ENCODE results near the gene RAB1B.
A peak's percentile ranks its signal among the peaks of the same experiment; 100 is the strongest.
"Not testable (repeated sequence)": the region's sequence is repeated elsewhere in the genome, so short reads cannot be mapped to it uniquely, and the experiment has no call there.

RAB1B gene

DNA sequence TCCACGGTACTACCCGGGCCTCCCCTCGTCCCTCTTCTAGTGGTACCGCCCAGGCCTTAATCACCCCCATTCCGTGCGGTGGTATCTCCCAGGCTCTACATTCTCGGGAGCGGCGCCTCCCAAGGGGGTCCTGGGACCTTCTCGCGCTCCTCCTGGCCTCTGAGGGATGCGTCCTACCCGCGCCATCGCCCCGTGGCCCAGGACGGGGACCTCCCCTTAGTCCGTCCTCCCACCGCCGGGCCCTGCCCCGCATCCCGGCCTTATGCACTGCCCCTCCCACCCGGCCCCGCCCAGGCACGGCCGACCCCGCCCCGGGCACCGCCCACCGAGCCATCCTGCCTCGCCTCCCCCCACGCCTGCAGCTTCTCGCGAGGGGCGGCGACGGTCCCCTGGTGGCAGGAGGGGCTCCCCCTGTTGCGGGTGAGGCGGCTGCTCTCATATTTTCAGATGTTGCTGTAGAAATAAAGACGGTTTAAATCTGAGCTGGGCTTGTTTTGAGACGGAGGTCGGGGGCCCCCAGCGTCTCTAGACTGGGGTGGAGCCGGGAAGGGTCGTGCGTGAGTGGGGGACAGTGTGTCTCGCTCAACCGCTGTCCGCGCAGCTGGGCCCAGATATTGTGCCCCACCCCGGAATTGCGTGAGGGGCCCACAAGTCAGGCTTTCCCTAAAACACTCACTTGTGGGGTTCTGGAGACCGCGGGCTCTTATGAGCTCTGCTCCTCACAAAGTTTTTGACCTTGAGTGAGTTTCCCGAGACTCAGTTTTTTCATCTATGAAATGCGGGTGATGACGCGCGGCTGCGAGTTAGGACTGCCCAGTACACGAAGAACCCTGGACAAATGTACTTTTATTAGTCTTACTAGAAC lies 828 bp upstream of the RAB1B start:
- peak; percentile 100 for DNase-seq (ENCODE audit: low spot score)

DNA sequence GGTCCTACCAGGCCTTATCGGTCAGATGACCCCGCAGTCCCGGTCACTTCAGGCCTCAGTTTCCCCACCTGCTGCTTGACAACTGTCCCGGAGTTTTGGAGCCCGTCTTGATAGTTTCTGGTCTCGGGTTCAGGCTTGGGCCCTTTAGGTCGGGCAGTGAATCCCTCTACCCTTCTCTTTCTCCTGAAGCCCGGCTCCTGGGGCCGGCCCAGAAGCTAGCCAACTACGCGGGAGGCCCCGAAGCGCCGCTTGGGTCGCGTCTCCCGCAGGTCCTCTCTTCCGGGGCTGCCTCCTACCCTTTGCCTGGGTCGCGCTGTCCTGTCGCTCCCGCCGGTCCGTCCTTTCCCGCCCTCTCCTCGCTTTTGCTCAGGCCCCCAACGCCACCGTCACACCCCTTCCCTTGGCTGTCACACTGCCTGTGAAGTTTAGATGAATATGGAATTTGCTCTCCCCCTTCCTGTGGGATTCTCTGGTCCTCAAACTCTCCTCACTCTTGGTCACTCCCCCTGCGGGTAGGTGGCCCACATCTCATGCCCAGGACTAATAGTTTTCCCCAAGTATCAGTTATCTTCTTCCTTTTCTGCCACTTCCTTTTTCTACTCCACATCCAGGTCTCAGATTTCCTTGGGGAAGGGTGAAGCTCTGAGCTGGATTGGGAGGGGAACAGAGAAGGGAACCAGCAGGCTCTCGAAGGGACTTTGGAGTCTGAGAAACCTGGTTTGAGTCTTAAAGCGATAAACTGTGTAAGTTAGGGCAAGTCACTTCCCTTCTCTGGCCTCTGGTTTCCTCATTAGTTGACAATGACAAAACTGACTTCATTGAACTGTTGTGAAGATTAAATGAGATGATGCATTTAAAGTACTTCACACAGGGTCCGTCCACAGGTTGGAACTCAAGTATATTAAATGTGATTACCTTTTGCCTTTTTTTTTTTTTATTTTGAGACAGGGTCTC lies 790 bp downstream of the RAB1B start:
- peak; percentile 99 for DNase-seq (ENCODE audit: low spot score)

DNA sequence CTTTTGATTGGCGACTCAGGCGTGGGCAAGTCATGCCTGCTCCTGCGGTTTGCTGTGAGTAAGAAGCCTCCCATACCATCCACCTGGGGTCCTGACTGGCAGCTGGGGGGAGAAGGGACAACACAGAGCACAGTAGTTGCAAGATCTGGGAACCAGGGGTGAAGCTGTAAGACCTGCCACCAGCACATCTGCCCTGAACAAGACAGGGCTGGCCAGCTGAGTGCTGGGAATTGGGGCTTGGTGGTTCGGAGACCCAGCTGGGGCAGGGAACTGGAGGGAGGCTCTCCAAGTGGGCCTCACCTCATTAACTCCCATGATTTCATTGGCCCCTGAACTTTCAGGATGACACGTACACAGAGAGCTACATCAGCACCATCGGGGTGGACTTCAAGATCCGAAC lies 3.4 kb downstream of the RAB1B start:
- no peak for DNase-seq (ENCODE audit: low spot score)

DNA sequence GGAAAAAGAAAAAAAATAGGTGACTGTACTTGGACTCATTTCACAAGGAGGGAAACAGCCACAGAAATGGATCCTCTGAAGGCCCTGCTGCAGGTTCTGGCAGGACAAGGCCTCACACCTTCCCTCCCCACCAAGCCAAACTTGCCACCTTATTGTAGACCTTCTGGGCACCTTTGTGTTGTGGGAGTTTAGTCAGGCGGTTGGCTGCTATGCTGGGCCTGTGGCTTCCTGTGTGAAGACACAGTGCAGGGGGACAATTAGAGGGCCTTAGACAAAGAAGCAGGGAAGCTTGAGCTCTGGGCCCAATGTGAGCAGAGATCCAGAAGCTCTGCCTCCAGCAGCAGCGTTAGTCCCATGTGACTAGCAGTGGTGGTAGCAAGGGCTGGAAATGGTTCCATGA lies 4.2 kb downstream of the RAB1B start:
- DNase-seq (ENCODE audit: low spot score), result no peak

DNA sequence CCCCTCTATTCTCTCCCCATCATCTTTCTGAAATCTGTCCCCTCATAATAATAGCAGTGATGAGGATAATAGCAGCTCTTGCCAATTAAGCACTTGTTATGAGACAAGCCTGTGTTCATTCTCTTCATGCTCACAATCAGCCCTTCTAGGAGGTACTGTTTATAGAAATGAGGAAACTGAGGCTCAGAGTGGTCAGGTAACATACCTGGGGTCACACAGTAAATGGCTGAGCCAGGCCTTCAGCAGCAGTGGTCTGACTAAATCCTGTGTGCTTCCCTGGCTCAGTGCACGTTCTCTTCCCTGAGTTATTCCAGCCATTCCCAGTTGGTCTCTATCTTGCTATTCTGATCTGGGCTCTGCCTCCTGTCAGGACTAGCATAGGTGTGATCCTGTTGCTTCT lies 5.8 kb downstream of the RAB1B start:
- DNase-seq (ENCODE audit: low spot score), result no peak

DNA sequence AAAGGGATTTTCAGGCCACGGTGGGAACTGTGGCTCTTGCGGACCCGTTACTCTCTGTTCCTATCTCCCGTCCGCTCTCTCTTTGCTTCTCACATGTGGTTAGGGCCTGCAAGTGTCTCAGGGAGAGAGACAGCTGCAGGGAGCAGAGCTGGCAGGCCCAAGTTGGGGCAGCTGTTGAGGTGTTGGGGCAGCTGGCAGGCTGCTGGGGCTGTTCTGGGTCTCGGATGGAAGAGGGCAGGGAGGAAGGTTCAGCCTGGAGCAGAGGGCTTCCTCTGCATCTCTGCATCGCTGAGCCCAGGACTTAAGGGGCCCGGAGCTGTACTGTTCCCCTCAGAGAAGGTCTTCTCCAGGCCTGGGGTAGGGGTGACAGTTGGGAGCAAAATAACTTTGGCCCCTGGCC lies 7.0 kb downstream of the RAB1B start:
- DNase-seq (ENCODE audit: low spot score), result no peak

DNA sequence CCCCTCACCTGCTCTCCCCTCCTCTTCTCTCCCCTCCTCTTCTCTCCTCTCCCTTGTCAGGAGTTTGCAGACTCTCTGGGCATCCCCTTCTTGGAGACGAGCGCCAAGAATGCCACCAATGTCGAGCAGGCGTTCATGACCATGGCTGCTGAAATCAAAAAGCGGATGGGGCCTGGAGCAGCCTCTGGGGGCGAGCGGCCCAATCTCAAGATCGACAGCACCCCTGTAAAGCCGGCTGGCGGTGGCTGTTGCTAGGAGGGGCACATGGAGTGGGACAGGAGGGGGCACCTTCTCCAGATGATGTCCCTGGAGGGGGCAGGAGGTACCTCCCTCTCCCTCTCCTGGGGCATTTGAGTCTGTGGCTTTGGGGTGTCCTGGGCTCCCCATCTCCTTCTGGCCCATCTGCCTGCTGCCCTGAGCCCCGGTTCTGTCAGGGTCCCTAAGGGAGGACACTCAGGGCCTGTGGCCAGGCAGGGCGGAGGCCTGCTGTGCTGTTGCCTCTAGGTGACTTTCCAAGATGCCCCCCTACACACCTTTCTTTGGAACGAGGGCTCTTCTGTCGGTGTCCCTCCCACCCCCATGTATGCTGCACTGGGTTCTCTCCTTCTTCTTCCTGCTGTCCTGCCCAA lies 7.7 kb downstream of the RAB1B start:
- no peak for DNase-seq (ENCODE audit: low spot score)

DNA sequence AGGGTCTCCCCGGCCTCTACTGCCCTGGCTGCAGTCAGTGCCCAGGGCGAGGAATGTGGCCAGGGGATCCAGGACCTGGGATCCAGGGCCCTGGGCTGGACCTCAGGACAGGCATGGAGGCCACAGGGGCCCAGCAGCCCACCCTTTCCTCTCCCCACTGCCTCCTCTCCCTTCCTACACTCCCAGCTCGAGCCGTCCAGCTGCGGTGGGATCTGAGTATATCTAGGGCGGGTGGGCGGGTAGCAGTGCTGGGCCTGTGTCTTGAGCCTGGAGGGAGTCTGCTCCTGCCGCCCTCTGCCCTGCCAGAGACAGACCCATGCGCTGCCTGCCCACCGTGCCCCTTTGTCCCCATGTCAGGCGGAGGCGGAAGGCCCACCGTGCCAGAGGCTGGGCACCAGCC lies 8.2 kb downstream of the RAB1B start:
- DNase-seq (ENCODE audit: low spot score), result not testable (repeated sequence)

DNA sequence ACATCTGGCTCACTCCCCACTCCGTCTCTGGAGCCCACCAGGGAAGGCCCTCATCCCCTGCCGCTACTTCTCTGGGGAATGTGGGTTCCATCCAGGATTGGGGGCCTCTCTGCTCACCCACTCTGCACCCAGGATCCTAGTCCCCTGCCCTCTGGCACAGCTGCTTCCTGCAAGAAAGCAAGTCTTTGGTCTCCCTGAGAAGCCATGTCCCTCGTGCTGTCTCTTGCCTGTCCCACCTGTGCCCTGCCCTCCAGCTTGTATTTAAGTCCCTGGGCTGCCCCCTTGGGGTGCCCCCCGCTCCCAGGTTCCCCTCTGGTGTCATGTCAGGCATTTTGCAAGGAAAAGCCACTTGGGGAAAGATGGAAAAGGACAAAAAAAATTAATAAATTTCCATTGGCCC lies 8.6 kb downstream of the RAB1B start:
- DNase-seq (ENCODE audit: low spot score), result not testable (repeated sequence)

DNA sequence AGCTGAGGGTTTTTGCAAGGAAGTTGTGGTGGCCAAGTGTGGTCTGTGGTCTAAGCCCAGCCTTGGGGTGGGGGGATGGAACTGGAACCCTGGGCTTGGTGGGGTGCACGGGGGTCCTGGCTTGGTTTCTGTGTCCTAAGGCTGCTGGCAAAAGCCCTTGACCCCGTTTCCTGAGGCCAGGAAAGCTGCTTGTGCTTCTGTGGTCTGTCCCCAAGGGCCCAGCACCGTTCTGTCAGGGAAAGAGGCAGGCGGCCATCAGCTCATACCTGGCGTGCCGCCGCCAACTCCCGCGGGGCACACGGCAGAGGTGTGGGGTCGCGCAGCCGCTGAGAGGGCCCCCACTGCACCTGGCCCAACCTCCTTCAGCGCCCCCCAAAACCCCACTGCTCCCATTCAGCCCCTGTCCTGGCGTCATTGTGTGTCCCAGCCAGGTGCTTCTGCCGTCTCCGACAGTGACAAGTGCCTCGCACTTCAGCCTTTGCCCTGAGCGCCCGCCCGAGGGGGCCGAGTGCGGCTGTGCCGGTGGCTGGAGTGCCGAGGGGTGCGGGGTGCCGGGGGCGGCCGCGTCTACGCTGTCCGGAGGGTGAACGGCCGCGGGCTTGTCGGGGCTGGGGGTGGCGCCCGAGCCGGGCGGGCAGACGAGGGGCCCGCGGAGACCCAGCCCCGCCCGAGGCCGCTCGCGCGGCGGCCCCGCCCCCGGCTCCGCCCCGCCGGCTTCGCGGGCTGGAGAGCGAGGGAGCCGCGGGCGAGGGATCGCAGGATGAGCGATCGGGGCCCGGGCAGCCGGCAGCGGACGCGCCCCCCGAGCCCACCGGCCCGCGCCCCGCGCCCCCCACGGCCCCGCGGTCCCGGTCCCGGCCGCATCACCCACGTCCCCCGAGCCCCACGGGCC lies 9.3 kb downstream of the RAB1B start, which contains the start of gene CNIH2:
Gene CNIH2, plus strand, starts transcription at position 705 of the 892 bp plus-strand sequence. CDS start 282 bp downstream, outside the sequence.
- DNase-seq (ENCODE audit: low spot score), result peak; percentile 100

DNA sequence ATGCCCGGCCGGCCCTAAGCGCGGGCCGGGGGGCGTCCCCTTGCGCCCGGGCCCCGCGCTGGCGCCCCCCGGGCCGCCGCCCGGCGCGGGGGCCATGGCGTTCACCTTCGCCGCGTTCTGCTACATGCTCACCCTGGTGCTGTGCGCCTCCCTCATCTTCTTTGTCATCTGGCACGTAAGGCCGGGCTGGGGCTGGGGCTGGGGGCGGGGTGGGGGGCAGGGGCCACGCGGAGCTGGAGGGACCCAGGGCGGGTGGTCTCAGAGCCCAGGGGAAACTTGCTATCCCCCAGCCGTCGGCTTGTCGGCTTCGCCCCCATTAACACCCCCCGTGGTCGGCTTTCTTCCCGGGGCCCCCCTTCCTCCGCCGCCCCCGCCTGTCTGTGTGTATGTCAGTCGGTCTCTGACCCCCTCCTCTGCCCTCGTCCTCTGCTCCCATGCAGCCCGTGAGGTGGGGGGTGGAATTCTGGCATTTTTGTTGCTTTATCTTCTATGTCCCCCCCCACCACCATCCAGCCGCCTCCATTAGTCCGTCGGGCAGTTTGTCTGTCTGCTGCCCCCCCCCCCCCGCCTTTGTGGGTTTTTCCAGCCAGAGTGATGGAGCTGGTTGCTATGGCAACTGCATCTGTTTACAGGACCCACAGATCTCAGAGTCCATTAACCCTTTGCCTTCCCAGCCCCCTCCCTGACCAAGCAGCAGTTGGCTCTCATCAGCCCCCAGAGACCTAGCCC lies 10.1 kb downstream of the RAB1B start:
- DNase-seq (ENCODE audit: low spot score), result peak; percentile 82

DNA sequence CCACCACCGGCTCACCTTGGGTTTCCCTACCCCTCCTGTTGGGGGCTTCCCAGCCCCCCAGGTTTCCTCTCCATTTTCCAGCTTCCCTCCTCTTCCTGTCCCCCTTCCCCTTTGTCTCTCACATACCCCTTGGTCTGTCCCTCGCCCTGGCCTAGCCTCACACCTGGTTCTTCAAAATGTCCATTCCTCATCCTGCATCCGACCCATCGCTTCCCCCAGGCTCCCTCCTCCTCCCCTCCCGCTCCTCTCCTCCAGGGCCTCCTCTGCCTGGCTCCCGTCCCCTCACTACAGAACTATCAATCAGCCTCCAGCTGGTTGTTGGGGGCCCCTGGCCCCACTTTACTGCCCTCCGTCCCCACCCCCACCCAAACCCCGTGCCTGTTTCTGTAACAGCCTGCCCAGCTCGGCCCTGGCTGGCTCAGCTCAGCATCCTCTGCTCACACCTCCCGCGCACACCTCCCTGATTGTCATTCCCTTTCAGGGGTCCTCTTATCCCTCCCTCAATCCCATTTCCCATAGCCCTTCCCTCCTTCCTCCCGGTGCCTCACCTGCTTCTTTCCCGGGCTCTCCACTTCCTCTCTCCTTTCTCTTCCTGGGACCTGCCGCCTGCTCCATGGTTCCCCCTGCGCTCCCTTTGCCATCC lies 10.8 kb downstream of the RAB1B start:
- DNase-seq (ENCODE audit: low spot score), result no peak

DNA sequence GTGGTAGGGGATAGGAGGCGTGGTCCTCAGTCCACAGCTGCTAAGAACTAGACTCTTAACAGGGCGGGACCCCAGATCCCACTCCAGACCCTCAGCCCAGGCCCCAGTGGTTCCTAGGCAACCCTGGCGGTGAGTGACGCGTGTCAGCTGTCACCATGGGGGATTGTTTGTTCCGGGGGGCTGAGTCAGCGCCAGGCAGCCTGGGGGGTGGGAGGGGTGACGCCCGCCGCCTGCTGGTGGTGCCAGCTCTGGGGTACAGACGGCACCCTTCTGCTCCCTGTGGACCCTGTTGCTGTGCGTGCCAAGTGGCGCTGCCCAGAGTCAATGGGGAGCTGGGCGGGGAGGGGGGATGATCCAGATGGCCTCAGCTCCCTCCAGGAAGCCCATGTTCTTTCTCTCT lies 12.0 kb downstream of the RAB1B start:
- no peak for DNase-seq (ENCODE audit: low spot score)

DNA sequence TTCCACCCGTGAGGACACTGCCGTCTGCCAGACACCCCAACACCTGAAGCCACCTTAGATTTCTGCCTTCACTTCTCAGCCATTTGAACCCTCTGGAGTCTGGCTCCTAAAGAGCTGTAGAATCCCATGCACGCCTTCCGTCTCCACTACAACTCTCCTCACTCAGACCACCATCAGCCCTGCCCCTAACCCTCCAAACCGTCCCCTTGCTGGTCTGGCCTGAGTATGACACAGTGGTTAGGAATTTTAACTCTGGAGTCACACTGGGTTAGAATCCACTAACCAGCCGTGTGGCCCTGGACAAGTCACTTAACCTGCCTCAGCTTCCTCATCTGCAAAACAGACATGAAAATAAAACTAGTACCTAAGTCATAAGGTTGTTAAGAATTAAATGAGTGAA lies 12.6 kb downstream of the RAB1B start:
- no peak for DNase-seq (ENCODE audit: low spot score)

DNA sequence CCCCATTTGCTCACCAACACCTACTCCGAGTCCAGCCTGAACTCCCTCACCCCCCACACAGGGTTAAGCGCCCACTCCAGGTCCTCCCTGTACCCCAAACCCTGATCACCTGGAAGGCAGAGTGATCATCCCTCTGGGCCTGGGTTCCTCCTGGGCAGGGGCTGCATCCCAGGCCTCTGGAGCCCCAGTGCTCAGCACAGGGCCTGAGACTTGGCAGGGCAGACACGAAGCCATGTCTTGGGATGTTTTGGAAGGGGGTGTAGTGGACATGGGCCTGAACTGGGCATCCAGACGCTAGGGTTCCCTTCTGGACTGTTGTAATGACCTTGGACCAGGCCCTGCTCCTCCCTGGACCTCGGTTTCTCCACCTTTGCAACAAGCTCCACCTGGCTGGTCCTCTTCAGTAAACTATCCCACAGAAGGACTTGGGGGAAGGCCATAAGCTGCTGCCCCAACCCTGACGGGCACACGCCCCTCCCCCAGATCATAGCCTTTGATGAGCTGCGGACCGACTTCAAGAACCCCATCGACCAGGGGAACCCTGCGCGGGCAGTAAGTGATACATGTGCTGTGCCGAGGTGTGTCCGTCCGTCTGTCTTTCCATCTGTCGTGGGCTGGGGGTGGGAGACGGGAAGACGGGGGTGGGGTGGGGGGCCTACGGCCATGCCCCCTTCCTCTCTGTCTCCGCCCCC lies 13.5 kb downstream of the RAB1B start:
- DNase-seq (ENCODE audit: low spot score), result no peak

DNA sequence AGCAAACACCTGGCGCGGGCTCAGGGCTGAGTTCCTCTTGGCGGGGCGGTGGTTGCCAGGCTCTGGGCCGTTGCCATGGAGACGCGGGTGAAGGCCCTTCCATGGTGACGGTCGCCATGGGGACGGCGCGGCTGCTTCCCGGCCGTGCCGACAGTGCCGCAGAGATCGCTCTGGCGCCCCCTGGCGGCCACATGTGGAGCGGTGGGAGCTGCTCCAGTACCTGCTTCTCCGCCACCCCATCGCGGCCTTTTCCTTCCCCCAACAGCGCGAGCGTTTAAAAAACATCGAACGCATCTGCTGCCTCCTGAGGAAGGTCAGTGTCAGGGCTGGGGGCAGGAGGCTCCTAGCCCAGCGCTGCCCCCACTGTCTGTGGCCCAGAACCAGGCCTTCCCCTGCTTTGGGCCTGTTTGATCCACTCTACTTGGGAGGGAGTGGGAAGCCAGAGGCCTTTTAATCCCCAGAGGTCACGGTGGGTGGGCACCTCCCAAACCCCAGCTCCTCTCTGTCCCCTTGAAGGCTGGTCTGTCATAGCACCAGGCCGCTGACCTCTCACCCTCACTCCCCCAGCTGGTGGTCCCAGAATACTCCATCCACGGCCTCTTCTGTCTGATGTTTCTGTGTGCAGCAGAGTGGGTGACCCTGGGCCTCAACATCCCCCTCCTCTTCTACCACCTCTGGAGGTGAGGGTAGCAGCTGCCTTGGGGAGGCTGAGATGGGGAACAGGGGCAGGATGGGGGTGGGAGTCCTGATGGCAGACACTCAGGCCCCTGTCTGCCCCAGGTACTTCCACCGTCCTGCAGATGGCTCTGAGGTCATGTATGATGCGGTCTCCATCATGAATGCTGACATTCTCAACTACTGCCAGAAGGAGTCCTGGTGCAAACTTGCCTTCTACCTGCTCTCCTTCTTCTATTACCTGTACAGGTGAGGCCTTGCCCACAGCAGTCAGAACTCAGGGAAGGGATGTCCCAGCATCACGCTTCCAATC lies 14.3 kb downstream of the RAB1B start:
- DNase-seq (ENCODE audit: low spot score), result peak; percentile 100

DNA sequence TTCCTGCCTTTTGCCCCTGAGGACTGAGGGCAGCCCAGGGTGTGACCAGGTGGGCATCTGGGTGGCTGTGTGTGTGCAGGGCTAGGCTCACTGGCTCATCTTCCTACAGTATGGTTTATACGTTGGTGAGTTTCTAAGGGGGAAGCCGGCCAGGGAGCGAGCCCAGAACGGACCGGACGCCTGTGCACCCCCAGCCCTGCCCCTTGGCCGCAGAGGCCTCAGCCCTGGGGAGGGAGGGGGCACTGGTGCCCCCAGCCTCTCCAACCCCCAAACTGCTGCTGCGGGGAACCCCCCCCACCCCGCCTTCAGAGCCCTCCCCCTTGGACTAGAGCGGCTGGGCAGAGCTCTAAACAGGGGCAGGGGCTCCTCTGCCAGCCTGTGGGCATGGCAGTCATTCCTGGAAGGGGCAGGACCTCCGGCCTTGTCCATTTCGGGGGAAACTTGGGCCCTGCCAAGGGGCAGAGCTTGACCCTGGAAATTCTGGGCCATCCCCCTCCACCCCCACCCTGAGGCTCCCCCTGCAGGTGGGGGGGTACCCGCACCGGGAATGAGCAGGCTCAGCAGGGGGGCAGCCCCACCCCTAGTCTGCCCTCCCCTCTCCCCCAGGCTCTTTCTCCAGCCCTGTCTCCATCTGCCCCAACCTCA lies 15.1 kb downstream of the RAB1B start:
- DNase-seq (ENCODE audit: low spot score), result no peak
